Heart left ventricle (tissue), 13 donors: ENCODE results near the gene DLL1.

ENCODE experiments used
- CTCF ChIP-seq, 12 donors: fragments of 200-600 bp; sonication (generic) in 4 of 12; IDR thresholded peaks; one replicate each; pipeline versions ENCODE4 v1.5.0 to v1.8.0; 2018 to 2022; ENCODE audit warnings: antibody characterized with exemption in 12 of 12, mild to moderate bottlenecking in 5 of 12
- POLR2A ChIP-seq, 2 donors: fragments of 450-650 bp; IDR thresholded peaks; one replicate each; pipeline ENCODE4 v1.6.1; 2017; ENCODE audit warnings: antibody characterized with exemption in 2 of 2, mild to moderate bottlenecking in 2 of 2, moderate library complexity in 2 of 2
- donor health status: ischemic (EF 13 %, LVEDD 7.1; RV severe dilation, severe dysfunction).
- donor health status: DM: no; HTN: yes; CAD: no.
- donor health status: DM: no; HTN: no; CAD: no.
- donor health status: ischemic (EF 25% LVEDD 6.9; RV normal size, moderate dysfunction).
- donor health status: ischemic (EF 25% LVEDD 5.7; RV mildly dilated, moderate dysfunction).
- donor health status: ischemic (EF 35%, LVEDD 5.7; RV mildly dilated, moderate dysfunction).
- donor health status: nonischemic (EF 11% LVEDD 7.7; RV severe dilation, severe dysfunction).
- donor health status: DM: yes; HTN: yes; CAD: no.
- donor health status: PGD.
- donor health status: ischemic (EF 29% LVEDD 5.4; RV normal size, mild dysfunction).
- donor health status: nonischemic (EF 23%, LVEDD 6.1; RV moderate dilation, normal function).

- TF ChIP-seq CTCF (IDR thresholded peaks at IDR 0.05) (no peak), POLR2A (IDR thresholded peaks at IDR 0.05) (no peak)
These were observed 17.2 kb downstream of the DLL1 start for GRCh38 chr6:170273681-170274080.
